ENCODE measurements around the gene CYFIP2.

Gene CYFIP2

GRCh38 chr5:157362502-157362901 lies 96.6 kb downstream of the CYFIP2 start:
- DNase-seq, result no peak

DNA sequence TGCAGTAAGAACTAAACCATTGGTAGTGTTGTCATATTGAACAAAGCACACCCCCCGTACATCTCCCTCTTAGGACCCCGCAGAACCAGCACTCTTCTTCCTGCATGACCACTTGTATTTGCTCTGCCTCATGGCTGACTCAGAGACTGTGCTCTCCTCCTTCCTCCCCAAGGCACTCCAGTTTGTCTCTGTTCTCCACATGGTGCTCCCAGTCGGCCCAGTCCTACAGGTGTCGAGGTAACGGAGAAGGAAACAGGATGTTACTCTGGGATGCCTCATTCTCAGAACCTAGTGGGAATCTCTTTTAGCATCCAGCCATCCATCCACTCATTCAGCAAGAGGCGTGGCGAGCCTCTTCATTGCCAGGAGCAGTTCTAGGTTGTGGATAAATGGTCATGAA lies 97.1 kb downstream of the CYFIP2 start:
- no peak for DNase-seq

- DNase-seq, result no peak
Observed at GRCh38 chr5:157365732-157366131, 99.8 kb downstream of the CYFIP2 start.

- peak; percentile 19 for DNase-seq
Observed at GRCh38 chr5:157366741-157367674, 101.1 kb downstream of the CYFIP2 start.

GRCh38 chr5:157369507-157369906 lies 103.6 kb downstream of the CYFIP2 start:
- no peak for DNase-seq

DNA sequence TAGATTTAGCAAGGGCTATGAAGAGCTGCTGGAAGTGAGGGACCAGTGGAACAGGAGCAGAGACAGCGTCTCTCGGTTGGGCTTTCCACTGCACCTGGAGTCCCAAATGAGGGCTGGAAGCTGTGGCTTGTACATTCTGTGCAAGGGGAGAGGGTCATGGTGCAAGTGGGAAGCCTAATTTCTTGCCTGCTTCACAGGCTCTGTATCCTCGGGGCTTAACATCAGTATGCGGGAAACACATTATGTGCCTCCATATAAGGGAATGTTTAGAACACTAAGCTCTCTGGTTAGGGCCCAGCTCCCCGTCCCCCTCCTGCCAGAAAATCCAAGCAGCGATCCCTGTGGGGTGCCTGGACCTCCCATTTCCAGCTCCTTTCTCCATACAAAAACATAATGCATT lies 105.0 kb downstream of the CYFIP2 start:
- DNase-seq, result no peak

DNA sequence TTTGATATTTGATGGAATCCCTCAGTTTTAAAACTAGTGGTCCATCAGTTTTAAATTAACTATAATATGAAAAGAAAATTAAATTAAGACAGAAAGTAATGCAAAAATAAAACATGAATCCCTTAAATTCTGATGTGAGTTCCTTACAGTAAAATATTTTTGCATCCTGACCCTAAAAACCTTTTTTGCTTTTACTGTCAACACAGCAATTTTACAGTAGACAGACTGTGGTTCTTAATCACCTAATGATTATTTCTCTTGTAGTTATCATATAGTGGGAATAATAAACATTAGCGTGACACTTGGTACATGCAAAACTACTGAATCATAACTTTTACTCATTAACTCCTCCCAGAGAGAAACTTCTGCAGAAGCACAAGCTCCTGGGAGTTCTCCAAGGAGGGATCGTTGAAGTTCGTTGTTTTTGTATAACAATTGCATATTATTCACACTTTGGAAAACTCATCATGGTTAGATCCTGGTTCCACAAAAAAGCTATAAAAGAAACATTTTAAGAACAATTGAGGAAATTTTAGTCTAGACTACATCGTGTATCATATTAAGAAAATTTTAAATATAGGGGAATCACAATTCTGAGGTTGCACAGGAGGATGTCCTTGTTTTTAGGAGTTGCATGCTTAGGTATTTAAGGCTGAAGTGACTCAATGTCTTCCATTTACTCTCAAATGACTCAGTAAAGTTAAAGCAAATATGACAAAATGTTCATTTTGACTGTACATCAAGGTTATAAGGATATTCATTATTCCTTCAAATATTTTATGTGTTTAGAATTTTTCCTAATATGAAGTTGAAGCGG lies 105.9 kb downstream of the CYFIP2 start:
- DNase-seq, result no peak

GRCh38 chr5:157372472-157372822 lies 106.5 kb downstream of the CYFIP2 start:
- no peak for DNase-seq

DNA sequence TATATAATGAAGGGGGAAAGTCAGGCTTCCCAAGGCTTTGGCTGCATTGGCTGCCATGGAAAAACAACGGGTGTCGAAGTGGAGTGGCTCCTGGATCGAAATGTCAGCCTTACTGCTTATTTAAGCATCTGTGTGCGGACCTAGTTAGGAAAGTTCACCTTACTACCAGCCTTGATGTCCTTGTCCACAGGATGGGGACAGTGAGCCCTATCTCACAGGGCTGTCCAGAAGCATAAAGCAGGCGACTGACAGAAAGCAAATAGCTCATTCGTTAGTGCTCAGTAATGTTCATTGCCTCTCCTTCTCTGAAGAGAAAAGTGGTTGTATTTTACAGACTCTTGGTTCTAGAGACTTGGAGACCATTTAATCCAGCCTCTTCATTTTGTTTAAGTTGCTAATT lies 112.6 kb downstream of the CYFIP2 start:
- DNase-seq, result no peak

DNA sequence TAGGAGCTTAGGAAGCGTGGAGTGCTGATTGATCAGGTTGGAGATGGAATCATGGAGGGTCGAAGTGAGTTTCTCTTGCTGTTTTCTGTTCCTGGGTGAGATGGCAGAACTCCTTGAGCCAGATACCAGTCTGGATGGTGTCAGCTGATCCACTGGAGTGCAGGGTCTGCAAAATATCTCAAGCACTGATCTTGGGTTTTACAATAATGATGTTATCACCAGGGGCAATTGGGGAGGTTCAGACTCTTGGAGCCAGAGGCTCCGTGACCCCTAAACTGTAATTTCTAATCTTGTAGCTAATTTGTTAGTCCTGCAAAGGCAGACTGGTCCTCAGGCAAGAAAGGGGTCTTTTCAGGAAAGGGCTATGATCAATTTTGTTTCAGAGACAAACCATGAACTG lies 114.1 kb downstream of the CYFIP2 start:
- DNase-seq, result no peak

DNA sequence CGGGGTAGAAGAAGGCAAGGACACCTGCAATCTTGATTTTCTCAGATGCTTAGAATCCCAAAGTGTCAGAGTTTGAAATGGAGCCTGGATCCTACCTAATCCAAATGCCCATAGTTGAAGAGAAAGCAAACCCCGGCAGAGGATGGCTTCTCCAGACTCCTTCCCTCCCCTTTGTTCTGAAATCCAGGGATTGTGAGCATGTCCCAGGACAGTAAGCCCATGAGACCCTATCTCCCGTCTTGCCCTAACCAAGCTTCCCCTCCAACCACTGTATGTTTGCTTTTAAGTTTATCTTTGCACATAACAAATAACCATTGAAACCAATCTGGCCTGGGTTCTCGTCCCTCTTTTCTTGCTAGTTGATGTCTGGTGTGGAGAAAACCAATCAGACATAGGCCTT lies 115.8 kb downstream of the CYFIP2 start:
- DNase-seq, result no peak

DNA sequence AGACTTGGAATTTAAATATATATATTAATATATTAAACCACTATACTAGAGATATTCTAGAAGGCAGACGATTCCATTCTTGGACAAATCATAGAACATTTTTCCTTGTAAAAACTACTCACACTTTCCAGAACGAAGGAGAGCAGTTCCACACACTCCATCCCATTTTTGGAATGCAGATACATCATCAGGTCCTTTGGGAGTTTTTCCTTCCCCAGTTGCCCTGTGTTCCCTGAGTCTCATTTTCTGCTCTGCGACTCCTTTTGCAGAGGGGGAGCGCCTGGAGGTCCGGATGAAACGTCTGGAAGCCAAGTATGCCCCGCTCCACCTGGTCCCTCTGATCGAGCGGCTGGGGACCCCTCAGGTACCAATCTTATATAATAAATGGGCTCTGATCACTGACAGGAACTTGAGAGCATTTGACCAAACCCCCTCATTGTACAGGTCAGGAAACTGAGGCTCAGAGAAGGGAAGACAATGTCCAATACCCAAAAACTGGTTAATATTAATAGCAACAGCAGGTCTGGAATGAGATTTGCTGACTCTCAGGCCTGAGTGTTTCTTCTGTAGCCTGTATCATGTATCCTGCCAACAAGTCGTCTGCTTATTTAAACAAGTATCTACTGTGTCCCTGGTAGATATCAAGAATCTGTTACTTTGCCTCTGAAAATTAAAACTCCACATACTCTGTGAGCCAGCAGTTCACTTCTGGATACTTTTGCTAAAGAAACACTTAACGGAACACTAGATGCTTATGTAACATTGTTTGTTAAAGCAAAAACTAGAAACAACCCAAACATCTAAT lies 117.3 kb downstream of the CYFIP2 start:
- DNase-seq, result no peak

DNA sequence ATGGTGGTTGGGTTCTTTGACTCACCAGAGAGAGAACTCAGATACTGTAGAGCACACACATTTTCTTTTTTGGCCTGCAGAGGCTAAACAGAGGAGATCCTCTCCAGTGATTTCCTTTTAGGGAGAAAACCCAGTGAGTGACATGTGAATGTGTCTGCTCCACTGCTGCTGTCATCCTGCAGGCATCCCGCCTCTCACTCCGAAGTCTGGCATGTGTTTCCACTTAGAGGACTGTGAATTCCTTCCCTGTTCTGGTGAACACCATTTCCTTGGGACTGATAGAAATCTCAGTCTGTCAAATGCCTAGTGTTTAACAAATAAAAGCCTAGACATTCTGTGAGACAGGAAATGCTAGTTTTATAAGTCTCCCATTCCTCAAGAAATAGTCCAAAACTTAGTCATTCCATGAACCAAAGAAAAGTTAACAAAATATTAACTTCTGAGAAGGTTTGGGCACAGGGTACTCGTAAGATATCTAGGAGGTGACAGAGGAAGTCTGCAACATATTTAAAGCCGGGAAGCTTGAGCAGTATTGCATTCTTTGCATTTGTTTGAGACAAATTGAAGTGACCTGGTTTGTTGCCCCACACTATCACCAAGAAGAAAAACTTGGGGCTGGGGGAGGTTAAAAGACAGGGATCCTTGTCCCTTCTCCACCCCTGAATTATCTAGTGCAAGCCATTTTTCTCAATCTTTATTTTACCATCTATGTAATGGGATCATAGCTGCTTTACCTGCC lies 119.2 kb downstream of the CYFIP2 start:
- DNase-seq, result no peak

DNA sequence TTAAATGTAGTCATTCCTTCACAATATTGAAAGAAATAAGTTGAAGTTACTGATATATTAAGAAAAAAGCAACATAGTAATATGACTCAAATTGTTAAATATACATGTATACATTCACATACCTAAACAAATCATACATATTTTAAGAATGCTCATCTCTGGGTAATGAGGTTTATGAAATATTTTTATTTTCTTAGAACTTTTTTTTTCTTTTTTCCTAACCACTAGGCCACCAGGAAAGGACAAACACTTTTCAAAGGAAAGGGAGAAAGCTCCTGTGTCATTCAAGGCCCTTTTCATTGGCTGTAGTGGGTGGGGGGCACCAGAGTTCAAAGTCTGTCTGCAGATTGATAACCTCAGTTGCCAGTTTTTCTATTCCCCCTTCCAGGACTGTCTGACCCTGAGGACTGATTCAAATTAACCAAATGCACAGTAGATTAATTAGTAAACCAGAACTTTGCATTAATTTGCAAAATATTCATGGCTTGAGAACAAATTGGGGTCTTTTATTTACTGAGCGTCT lies 121.2 kb downstream of the CYFIP2 start:
- DNase-seq, result no peak

- no peak for DNase-seq
Observed at GRCh38 chr5:157387683-157388093, 121.8 kb downstream of the CYFIP2 start.

DNA sequence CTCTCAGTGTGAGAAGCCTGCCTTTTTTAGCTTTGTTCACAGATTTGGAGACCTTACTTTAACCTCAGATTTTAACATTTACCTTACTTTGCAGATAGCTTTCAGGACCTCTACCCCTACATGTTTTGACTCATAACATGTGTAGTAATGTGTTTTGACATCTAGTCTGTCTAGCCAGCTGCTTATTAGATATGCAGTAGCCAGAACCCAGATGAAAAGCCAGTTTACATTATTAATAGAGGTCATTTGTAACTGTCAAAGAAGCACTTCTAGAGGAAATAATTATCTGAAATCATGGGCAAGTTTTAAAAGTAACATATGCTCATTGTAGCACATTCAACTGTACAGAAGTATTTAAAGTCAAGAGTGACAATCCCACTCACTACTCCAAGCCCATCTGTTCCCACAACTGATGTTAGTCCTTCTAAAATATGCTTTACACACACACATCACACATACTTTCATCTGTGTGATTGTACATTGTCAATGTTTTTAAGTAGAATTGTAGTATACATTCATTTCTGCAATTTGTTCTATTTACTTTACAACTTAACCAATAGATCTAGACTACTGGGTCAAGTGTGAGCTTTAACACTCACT lies 122.3 kb downstream of the CYFIP2 start:
- no peak for DNase-seq

DNA sequence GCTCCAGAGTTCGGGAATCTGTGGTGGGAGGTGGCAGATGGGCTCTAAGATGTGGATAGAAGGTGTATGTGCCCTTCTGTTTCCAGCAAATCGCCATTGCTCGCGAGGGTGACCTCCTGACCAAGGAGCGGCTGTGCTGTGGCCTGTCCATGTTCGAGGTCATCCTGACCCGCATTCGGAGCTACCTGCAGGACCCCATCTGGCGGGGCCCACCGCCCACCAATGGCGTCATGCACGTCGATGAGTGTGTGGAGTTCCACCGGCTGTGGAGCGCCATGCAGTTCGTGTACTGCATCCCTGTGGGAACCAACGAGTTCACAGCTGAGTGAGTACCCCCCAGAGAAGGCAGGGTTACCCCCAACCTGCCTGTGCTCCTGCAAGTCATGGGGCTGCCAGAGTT lies 123.2 kb downstream of the CYFIP2 start:
- DNase-seq, result no peak

GRCh38 chr5:157390133-157390532 lies 124.2 kb downstream of the CYFIP2 start:
- DNase-seq, result no peak

- no peak for DNase-seq
Observed at GRCh38 chr5:157390551-157391297, 124.8 kb downstream of the CYFIP2 start.

DNA sequence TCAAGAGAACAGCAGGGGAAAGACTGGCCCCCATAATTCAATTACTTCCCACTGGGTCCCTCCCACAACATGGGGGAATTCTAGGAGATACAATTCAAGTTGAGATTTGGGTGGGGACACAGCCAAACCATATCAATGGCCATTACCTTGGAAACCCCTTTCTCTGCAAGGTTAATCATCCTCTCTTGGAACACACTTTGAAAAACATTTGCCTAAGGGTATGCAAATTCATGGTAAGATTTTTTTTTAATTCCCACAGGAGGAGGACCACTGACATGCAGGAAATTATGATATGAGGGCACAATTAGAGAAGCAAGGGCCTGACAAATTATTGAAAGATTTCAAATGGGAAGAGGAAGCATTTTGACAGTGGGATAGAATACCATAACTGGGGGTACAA lies 132.4 kb downstream of the CYFIP2 start:
- no peak for DNase-seq
